GM13976 (cell line): ENCODE measurements around the gene YWHAB.

Experiments
- DNase-seq: peaks from one replicate; pipeline ENCODE4 v3.0.0; 2012; ENCODE audit warnings: low spot score
- CTCF ChIP-seq: IDR thresholded peaks from 2 replicates; pipeline ENCODE4 v1.5.1; 2012; ENCODE audit warnings: borderline replicate concordance, mild to moderate bottlenecking; ENCODE audit not compliant: insufficient read depth; ENCODE audit errors: extremely low read depth, missing control alignments, control extremely low read depth
- in situ Hi-C: fragments of 300-500 bp; cut with MboI; formaldehyde crosslinking; loops from one replicate; pipeline ENCODE4 v1.12.0; 2022; ENCODE audit warnings: low sequenced_read_pairs, mixed read lengths, inconsistent platforms; ENCODE audit not compliant: unreplicated experiment

Gene YWHAB

GRCh38 chr20:44887466-44887865, 2.0 kb downstream of the YWHAB start:
- no peak for TF ChIP-seq CTCF
- in situ Hi-C loops = no loop called here
- no peak for DNase-seq

GRCh38 chr20:44888226-44889103, 3.0 kb downstream of the YWHAB start:
- no peak for DNase-seq
- no peak for TF ChIP-seq CTCF
- in situ Hi-C loops = no loop called here

- TF ChIP-seq CTCF = no peak
- DNase-seq = no peak
- in situ Hi-C loops = no loop called here
These were observed 6.3 kb downstream of the YWHAB start for GRCh38 chr20:44891826-44892225.

- DNase-seq = no peak
- in situ Hi-C loops = no loop called here
- no peak for TF ChIP-seq CTCF
These were observed 9.5 kb downstream of the YWHAB start for GRCh38 chr20:44894959-44895358.

GRCh38 chr20:44896583-44896982, 11.1 kb downstream of the YWHAB start:
- no peak for DNase-seq
- in situ Hi-C loops = no loop called here
- no peak for TF ChIP-seq CTCF

- in situ Hi-C loops = no loop called here
- DNase-seq = no peak
- no peak for TF ChIP-seq CTCF
These were observed 11.6 kb downstream of the YWHAB start for GRCh38 chr20:44897133-44897532.
